Effector memory CD4-positive, alpha-beta T cell (primary cell): Measurements from ENCODE around the gene RIN3.
"Not testable (repeated sequence)": the region's sequence is repeated elsewhere in the genome, so short reads cannot be mapped to it uniquely, and the experiment has no call there.

Experiments
- DNase-seq, 3 donors: peaks; one replicate each; pipeline ENCODE4 v3.0.0-alpha.2; 2020
- H3K27ac ChIP-seq: 2 replicates; pipeline ENCODE4 v1.7.0; 2013; ENCODE audit warnings: mild to moderate bottlenecking, low read length, moderate library complexity; ENCODE audit not compliant: insufficient read depth, poor library complexity, severe bottlenecking
- H3K27me3 ChIP-seq: replicated peaks from 2 replicates; pipeline ENCODE4 v1.7.0; 2013; ENCODE audit warnings: mild to moderate bottlenecking, low read length; ENCODE audit not compliant: insufficient read depth, control insufficient read depth, poor library complexity, severe bottlenecking
- H3K36me3 ChIP-seq: 2 replicates; pipeline ENCODE4 v1.7.0; 2013; ENCODE audit warnings: mild to moderate bottlenecking, low read length, moderate library complexity; ENCODE audit not compliant: control insufficient read depth, insufficient read depth
- H3K4me1 ChIP-seq: 2 replicates; pipeline ENCODE4 v1.7.0; 2013; ENCODE audit warnings: low read length, mild to moderate bottlenecking; ENCODE audit not compliant: control insufficient read depth, insufficient read depth, poor library complexity, severe bottlenecking
- H3K4me3 ChIP-seq: 2 replicates; pipeline ENCODE4 v1.7.0; 2013; ENCODE audit warnings: low read length, low read depth, mild to moderate bottlenecking; ENCODE audit not compliant: insufficient read depth, poor library complexity, severe bottlenecking
- H3K9me3 ChIP-seq: 2 replicates; pipeline ENCODE4 v1.7.0; 2013; ENCODE audit warnings: mild to moderate bottlenecking, low read length, moderate library complexity; ENCODE audit not compliant: control insufficient read depth

The RIN3 gene

GRCh38 chr14:92675421-92675820, 161.8 kb downstream of the RIN3 start:
- Histone ChIP-seq H3K27me3 (no peaks in the 10 kb centered on the region), H3K27ac (no peak overlapping the region), H3K9me3 (no peaks in the 10 kb centered on the region), H3K4me1 (peaks cover 10% of the 10 kb centered on the region), H3K36me3 (peaks cover 60% of the 10 kb centered on the region), H3K4me3 (no peak overlapping the region)
- DNase-seq, result no peak

DNA sequence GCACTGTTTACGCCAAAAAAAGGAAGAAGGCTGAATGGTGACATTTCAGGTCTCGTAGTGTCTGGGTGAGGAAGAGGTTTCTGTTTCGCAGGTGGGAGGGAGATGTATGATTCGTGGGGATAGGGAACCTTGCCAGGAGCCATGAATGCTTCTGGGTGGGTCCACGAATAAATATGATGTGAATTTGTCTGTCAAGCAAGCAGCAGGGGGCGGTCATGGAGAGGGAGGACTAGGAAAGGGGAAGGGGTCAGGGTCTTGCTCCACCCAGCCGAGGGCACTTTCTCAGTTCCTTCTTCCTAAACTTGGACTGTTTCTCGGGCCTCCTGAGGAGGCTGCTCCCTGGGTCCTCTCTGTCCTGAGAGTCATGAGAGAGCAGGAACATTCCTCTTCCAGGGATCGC, 162.4 kb downstream of the RIN3 start:
- Histone ChIP-seq H3K9me3 (no peaks in the 10 kb centered on the region), H3K4me1 (peaks cover 12% of the 10 kb centered on the region), H3K36me3 (peaks cover 60% of the 10 kb centered on the region), H3K27ac (no peak overlapping the region), H3K27me3 (no peaks in the 10 kb centered on the region), H3K4me3 (no peak overlapping the region)
- no peak for DNase-seq

- Histone ChIP-seq H3K4me3 (no peak overlapping the region), H3K27ac (no peak overlapping the region), H3K27me3 (no peaks in the 10 kb centered on the region), H3K4me1 (peaks cover 17% of the 10 kb centered on the region), H3K36me3 (peaks cover 65% of the 10 kb centered on the region), H3K9me3 (no peaks in the 10 kb centered on the region)
- DNase-seq, result no peak
These were observed 163.0 kb downstream of the RIN3 start for GRCh38 chr14:92676403-92677086.

- Histone ChIP-seq H3K36me3 (peaks cover 70% of the 10 kb centered on the region), H3K4me1 (peaks cover 17% of the 10 kb centered on the region), H3K27me3 (no peaks in the 10 kb centered on the region), H3K27ac (no peak overlapping the region), H3K9me3 (no peaks in the 10 kb centered on the region), H3K4me3 (no peak overlapping the region)
- DNase-seq, result no peak
These were observed 163.6 kb downstream of the RIN3 start for GRCh38 chr14:92677087-92677668.

DNA sequence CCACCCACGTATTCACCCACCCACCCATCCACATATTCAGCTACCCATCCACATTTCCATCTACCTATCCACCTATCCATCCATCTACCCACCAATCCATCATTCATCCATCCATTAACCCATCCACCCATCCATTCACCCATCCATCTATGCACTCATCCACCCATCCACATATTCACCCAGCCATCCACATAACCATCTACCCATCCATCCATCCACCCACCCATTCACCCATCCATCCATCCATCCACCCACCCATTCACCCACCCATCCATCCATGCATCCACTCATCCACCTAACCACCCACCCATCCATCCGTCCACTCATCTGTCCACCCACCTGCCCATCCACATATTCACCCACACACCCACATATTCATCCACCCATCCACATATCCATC, 164.4 kb downstream of the RIN3 start:
- H3K4me1 ChIP-seq, result peaks cover 17% of the 10 kb centered on the region
- no peak overlapping the region for H3K27ac ChIP-seq
- H3K4me3 ChIP-seq, result no peak overlapping the region
- no peak for DNase-seq
- H3K9me3 ChIP-seq, result no peaks in the 10 kb centered on the region
- H3K36me3 ChIP-seq, result peaks cover 77% of the 10 kb centered on the region
- no peaks in the 10 kb centered on the region for H3K27me3 ChIP-seq

DNA sequence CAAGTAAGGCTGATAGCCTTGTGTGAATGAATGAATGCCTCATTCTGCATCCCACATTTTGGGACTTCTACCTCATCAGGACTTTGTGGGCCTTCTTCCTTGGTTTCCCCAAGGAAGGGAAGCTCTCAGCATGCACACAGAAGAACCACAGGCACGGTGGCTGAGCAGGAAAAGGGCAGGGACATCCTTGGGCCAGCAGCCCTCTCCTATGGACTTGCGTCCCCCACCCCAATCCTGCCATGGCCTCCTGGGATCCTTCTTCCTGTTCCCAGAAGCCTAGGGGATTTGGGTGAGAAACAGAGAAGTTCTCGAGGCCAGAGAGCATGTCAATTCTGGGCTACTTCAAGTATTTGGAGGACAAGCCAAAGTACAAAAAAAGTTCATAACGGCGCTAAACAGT, 165.2 kb downstream of the RIN3 start:
- Histone ChIP-seq H3K9me3 (no peaks in the 10 kb centered on the region), H3K4me3 (no peak overlapping the region), H3K27me3 (no peaks in the 10 kb centered on the region), H3K4me1 (peaks cover 17% of the 10 kb centered on the region), H3K36me3 (peaks cover 84% of the 10 kb centered on the region), H3K27ac (no peak overlapping the region)
- DNase-seq, result no peak

GRCh38 chr14:92679246-92679645, 165.7 kb downstream of the RIN3 start:
- H3K36me3 ChIP-seq, result peaks cover 84% of the 10 kb centered on the region
- H3K4me3 ChIP-seq, result no peak overlapping the region
- H3K27ac ChIP-seq, result no peak overlapping the region
- no peaks in the 10 kb centered on the region for H3K27me3 ChIP-seq
- DNase-seq, result no peak
- peaks cover 17% of the 10 kb centered on the region for H3K4me1 ChIP-seq
- H3K9me3 ChIP-seq, result no peaks in the 10 kb centered on the region

GRCh38 chr14:92680330-92680729, 166.7 kb downstream of the RIN3 start:
- Histone ChIP-seq H3K36me3 (peaks cover 93% of the 10 kb centered on the region), H3K4me1 (peaks cover 17% of the 10 kb centered on the region)
- not testable (repeated sequence) for DNase-seq

DNA sequence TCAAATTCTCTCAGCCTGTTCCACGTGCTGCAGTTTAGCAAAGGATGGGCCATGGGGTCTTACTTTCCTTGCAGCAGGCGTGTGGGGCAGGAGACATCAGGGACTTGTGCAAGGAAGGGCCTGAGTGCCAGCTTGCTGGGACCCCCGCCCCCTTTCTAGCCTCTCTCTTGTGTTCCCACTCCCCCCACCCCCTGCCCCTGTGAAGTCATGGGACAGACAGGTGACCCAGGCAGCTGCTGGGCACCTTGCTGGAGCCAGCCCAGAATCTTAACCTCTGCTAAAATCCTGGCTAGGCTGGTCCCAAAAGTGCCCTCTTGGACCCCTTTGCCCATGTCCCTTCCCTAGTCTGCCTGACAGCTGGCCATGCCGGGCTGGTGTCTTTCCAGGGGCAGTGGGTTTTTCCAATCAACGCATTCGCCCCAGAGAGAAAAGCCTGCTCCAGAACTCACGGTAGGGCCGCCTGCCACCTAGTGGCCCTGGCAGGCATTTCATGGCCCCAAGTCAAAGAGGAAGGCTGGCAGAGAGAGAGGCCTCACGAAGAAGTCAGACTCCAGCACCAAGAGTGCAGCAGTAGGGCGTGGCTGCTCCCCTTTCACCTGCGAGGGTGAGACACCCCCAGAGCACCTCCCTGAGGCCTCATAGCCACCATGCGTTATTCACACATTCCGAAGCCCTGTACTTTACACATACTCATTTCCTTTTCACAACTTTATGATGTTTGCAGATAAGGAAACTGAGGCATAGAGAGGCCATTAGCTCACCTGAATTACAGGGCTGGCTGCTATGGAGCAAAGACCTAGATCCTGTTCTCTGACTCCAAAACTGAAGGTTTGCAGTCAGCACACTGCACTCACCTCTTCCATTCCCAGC, 167.4 kb downstream of the RIN3 start:
- peak; percentile 48 to 56 (median 52) for DNase-seq
- no peaks in the 10 kb centered on the region for H3K27me3 ChIP-seq
- H3K4me1 ChIP-seq, result peaks cover 15% of the 10 kb centered on the region
- peaks cover 93% of the 10 kb centered on the region for H3K36me3 ChIP-seq
- H3K4me3 ChIP-seq, result no peak overlapping the region
- peak overlapping the region; percentile 40 for H3K27ac ChIP-seq
- H3K9me3 ChIP-seq, result no peaks in the 10 kb centered on the region

More at GRCh38 chr14:92680330-92680729, 166.7 kb downstream of the RIN3 start:
- H3K27ac ChIP-seq, H3K4me3 ChIP-seq, H3K27me3 ChIP-seq, H3K9me3 ChIP-seq: not testable (repeated sequence)

DNA sequence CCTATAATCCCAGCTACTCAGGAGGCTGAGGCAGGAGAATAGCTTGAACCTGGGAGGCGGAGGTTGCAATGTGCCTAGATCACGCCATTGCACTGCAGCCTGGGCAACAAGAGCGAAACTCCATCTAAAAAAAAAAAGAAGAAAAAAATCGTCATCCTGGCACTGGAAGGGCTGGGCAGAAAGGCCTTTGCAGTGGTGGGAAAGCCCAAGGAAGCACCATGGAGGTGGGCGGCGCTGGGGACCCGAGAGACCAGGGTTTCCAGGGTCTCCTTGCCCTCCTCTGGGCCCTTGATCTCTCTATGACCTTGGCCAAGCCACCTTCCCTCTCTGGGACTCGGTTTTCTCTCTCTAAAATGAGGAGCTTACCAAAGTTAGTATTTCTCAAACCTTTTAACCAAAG, 169.5 kb downstream of the RIN3 start:
- Histone ChIP-seq H3K36me3 (peaks cover 91% of the 10 kb centered on the region), H3K4me3 (no peak overlapping the region)

More for the DNA sequence above, 169.5 kb downstream of the RIN3 start:
- Histone ChIP-seq H3K9me3 (no peaks in the 10 kb centered on the region), H3K4me1 (peaks cover 10% of the 10 kb centered on the region), H3K27me3 (no peaks in the 10 kb centered on the region), H3K27ac (no peak overlapping the region)
- no peak for DNase-seq
